ENCODE measurements around the gene CUL7. TPM values are rescaled to one million over a fixed set of nuclear protein-coding genes. Genes with fewer than 3 reads are reported as not detected.

CUL7 gene
- polyA plus RNA-seq, 3 donors: 46.6 to 51.4 (median 47.1) TPM

Other genes starting within 250 kb of the CUL7 start
- 100 to 1,000 TPM; 117 to 124 (median 121) TPM for gene RPL7L1, start 174.2 kb downstream of the CUL7 start, polyA plus RNA-seq (ENCODE audit: insufficient read length in 3 of 3)
- under 1 TPM; 0.24 to 0.51 (median 0.28) TPM for gene PTCRA, start 137.8 kb downstream of the CUL7 start, polyA plus RNA-seq (ENCODE audit: insufficient read length in 3 of 3)
- gene CNPY3, start 124.4 kb downstream of the CUL7 start, polyA plus RNA-seq (ENCODE audit: insufficient read length in 3 of 3): 10 to 100 TPM; 59.3 to 64.7 (median 61.3) TPM
- gene GNMT, start 93.1 kb downstream of the CUL7 start, polyA plus RNA-seq (ENCODE audit: insufficient read length in 3 of 3): under 1 TPM; 0.53 to 0.64 (median 0.57) TPM
- 10 to 100 TPM; 18.1 to 20.0 (median 18.7) TPM for gene PEX6, start 74.7 kb downstream of the CUL7 start, polyA plus RNA-seq (ENCODE audit: insufficient read length in 3 of 3)
- 10 to 100 TPM; 67.5 to 73.5 (median 70.1) TPM for gene PPP2R5D, start 69.3 kb downstream of the CUL7 start, polyA plus RNA-seq (ENCODE audit: insufficient read length in 3 of 3)
- gene MEA1, start 39.9 kb downstream of the CUL7 start, polyA plus RNA-seq (ENCODE audit: insufficient read length in 3 of 3): 10 to 100 TPM; 85.5 to 99.0 (median 96.2) TPM
- 100 to 1,000 TPM in 1 of 3 donors, 10 to 100 TPM in 2; 90.5 to 104 (median 92.2) TPM for gene KLHDC3, start 39.6 kb downstream of the CUL7 start, polyA plus RNA-seq (ENCODE audit: insufficient read length in 3 of 3)
- gene RRP36, start 32.2 kb downstream of the CUL7 start, polyA plus RNA-seq (ENCODE audit: insufficient read length in 3 of 3): 10 to 100 TPM; 58.7 to 62.8 (median 60.7) TPM
- gene MRPL2, start 5.6 kb upstream of the CUL7 start, polyA plus RNA-seq (ENCODE audit: insufficient read length in 3 of 3): 10 to 100 TPM; 53.4 to 54.4 (median 54.2) TPM
- gene KLC4, start 5.8 kb upstream of the CUL7 start, polyA plus RNA-seq (ENCODE audit: insufficient read length in 3 of 3): 10 to 100 TPM; 46.8 to 54.1 (median 51.8) TPM
- gene PTK7, start 22.5 kb upstream of the CUL7 start, polyA plus RNA-seq (ENCODE audit: insufficient read length in 3 of 3): 100 to 1,000 TPM; 223 to 242 (median 227) TPM
- 10 to 100 TPM; 29.5 to 32.8 (median 30.6) TPM for gene SRF, start 117.4 kb upstream of the CUL7 start, polyA plus RNA-seq (ENCODE audit: insufficient read length in 3 of 3)
- 10 to 100 TPM; 26.5 to 29.5 (median 28.6) TPM for gene CUL9, start 128.3 kb upstream of the CUL7 start, polyA plus RNA-seq (ENCODE audit: insufficient read length in 3 of 3)
- 10 to 100 TPM; 47.0 to 64.4 (median 49.4) TPM for gene DNPH1, start 175.6 kb upstream of the CUL7 start, polyA plus RNA-seq (ENCODE audit: insufficient read length in 3 of 3)
- gene TTBK1, start 189.6 kb upstream of the CUL7 start, polyA plus RNA-seq (ENCODE audit: insufficient read length in 3 of 3): under 1 TPM; 0.27 to 0.29 (median 0.28) TPM
- 1 to 10 TPM in 1 of 3 donors, under 1 TPM in 2; 0.25 to 2.0 (median 0.75) TPM for gene SLC22A7, start 244.4 kb upstream of the CUL7 start, polyA plus RNA-seq (ENCODE audit: insufficient read length in 3 of 3)

Measured in right renal cortex interstitium (tissue), 3 donors.